ENCODE results near the gene RUNX1. TPM values are rescaled to one million over a fixed set of nuclear protein-coding genes. Genes with fewer than 3 reads are reported as not detected.

RUNX1 gene
- total RNA-seq, 6 experiments from 2014 or later = 2.9 to 18.3 (median 4.3) TPM

DNA sequence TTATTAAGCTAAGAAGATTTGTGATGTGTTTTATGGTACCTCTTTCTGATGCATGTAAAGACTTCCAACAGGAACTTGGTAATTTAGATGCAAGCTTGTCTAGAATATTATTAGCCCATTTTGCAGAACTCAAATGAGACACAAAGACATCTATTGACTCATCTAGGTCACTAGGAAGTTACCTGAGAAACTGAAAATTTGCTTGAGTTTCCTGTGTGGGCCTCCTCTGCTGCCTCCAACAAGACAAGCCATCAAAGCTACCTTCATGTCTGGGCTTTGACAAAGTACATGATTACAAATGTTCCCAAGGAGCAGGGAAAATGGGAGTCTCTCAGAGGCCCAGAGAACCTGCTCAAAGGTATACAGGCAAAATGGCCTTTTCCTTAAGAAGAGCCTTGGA is 5.6 kb downstream of the RUNX1 start:
- Histone ChIP-seq H3K27ac (no peak overlapping the region), H3K4me3 (no peak overlapping the region), H3K9me3 (no peaks in the 10 kb centered on the region), H3K4me1 (peaks cover 0 to 14% (median 5%) of the 10 kb centered on the region in 4 donors), H3K27me3 (no peaks in the 10 kb centered on the region), H3K36me3 (no peaks in the 10 kb centered on the region)
- intact Hi-C loops (cut with DNase I) = no loop called here
- no peak for DNase-seq
- ATAC-seq = no peak
- TF ChIP-seq POLR2A (IDR thresholded peaks at IDR 0.05) = no peak
- TF ChIP-seq, protein P1, sequence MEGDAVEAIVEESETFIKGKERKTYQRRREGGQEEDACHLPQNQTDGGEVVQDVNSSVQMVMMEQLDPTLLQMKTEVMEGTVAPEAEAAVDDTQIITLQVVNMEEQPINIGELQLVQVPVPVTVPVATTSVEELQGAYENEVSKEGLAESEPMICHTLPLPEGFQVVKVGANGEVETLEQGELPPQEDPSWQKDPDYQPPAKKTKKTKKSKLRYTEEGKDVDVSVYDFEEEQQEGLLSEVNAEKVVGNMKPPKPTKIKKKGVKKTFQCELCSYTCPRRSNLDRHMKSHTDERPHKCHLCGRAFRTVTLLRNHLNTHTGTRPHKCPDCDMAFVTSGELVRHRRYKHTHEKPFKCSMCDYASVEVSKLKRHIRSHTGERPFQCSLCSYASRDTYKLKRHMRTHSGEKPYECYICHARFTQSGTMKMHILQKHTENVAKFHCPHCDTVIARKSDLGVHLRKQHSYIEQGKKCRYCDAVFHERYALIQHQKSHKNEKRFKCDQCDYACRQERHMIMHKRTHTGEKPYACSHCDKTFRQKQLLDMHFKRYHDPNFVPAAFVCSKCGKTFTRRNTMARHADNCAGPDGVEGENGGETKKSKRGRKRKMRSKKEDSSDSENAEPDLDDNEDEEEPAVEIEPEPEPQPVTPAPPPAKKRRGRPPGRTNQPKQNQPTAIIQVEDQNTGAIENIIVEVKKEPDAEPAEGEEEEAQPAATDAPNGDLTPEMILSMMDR (IDR thresholded peaks at IDR 0.05) = no peak

DNA sequence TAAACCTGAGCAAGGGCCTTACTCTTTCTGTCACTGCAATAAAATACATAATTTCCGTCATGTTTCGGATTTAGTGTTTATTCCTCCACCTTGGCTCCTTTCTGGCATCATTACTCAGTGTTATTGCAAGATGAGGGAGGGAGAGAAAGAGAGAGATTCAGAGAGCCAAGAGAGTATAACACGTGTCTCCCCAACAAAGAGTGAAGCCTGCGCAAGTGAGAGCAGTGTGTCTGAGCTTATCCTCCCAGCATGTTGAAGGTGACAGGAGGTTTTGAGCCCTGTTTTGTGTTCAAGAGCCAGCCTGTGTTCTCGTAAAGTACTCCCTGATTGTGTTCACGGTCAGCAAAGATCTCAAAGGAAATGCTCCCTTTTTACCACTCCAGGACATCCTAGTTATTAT is 6.3 kb downstream of the RUNX1 start:
- Histone ChIP-seq H3K4me3 (no peak overlapping the region), H3K27me3 (no peaks in the 10 kb centered on the region), H3K36me3 (no peaks in the 10 kb centered on the region), H3K9me3 (no peaks in the 10 kb centered on the region), H3K4me1 (peaks cover 0 to 14% (median 5%) of the 10 kb centered on the region in 4 donors), H3K27ac (no peak overlapping the region)
- DNase-seq (no peak), ATAC-seq (no peak)
- intact Hi-C loops (cut with DNase I) = no loop called here
- TF ChIP-seq, protein P1 (IDR thresholded peaks at IDR 0.05) = no peak
- no peak for TF ChIP-seq POLR2A (IDR thresholded peaks at IDR 0.05)
- 89% methylated on average over 6 of the region's 6 CpGs for WGBS (ENCODE audit: insufficient coverage, low coverage, low lambda C conversion rate, missing lambda C conversion rate)

DNA sequence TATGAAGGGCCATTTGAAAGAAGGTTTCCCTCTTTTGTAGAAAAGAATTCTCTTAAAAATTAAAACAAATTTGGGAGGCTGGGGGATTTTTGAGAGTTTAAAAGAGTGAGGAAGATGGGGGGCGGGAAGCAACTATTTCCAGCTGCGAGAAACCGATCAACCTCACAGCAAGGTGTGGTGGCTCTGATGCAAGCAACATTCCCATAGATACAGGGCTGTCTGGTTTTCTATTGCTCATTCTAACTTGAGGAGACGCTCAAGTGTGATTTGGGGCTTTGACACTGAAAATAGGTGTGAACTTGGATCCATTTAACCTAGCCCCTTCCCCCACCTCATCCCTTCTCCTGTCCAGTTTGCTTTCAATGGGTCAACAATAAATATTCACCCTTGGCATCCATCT is 7.2 kb downstream of the RUNX1 start:
- H3K27ac ChIP-seq = no peak overlapping the region
- DNase-seq = no peak
- ATAC-seq = no peak

DNA sequence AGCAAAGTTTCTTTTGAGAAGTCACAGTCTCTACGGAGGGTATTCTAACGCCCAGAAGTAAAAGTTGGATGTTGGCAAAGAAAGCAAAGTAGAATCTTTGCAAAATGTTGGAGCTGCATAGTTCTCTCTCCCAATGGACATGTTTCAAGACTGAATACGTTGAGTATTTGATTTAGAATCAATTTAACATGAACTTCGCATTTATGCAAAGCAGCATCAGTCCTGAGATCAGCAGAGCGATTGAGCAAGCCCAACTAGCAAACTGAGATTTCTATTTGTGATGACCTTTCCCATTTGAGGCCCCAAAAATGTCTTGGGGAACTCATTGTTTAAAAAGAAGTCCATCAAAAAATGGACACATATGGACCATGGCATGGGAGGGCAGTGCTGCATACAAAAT is 8.0 kb downstream of the RUNX1 start:
- ATAC-seq (no peak), DNase-seq (no peak)
- H3K27ac ChIP-seq = no peak overlapping the region
- no peaks in the 10 kb centered on the region for H3K9me3 ChIP-seq
- no peaks in the 10 kb centered on the region for H3K36me3 ChIP-seq
- intact Hi-C loops (cut with DNase I) = no loop called here
- H3K4me3 ChIP-seq = no peak overlapping the region
- no peaks in the 10 kb centered on the region for H3K27me3 ChIP-seq
- TF ChIP-seq POLR2A (IDR thresholded peaks at IDR 0.05) = no peak
- TF ChIP-seq, protein P1 (IDR thresholded peaks at IDR 0.05) = no peak
- WGBS (ENCODE audit: insufficient coverage, low coverage, low lambda C conversion rate, missing lambda C conversion rate) = 58% methylated on average over 5 of the region's 5 CpGs
- H3K4me1 ChIP-seq = peaks cover 0 to 14% (median 5%) of the 10 kb centered on the region in 4 donors

More for the DNA sequence above, 7.2 kb downstream of the RUNX1 start:
- Histone ChIP-seq H3K36me3 (no peaks in the 10 kb centered on the region), H3K4me1 (peaks cover 0 to 14% (median 5%) of the 10 kb centered on the region in 4 donors), H3K4me3 (no peak overlapping the region), H3K9me3 (no peaks in the 10 kb centered on the region), H3K27me3 (no peaks in the 10 kb centered on the region)
- WGBS (ENCODE audit: insufficient coverage, low coverage, low lambda C conversion rate, missing lambda C conversion rate) = 73% methylated on average over 4 of the region's 4 CpGs
- intact Hi-C loops (cut with DNase I) = no loop called here
- TF ChIP-seq POLR2A (IDR thresholded peaks at IDR 0.05) = no peak
- TF ChIP-seq, protein P1 (IDR thresholded peaks at IDR 0.05) = no peak

Measured in right lobe of liver (tissue), 6 donors.